ENCODE measurements around the gene ELF5. TPM values are rescaled to one million over a fixed set of nuclear protein-coding genes. Genes with fewer than 3 reads are reported as not detected.

Gene ELF5
- total RNA-seq, 4 donors from 2014 or later = not detected

GRCh38 chr11:34488855-34489557 lies 24.6 kb downstream of the ELF5 start:
- H3K27me3 ChIP-seq = no peaks in the 10 kb centered on the region
- no peak for TF ChIP-seq POLR2A (IDR thresholded peaks at IDR 0.05)
- TF ChIP-seq EP300 (IDR thresholded peaks at IDR 0.05) = no peak
- H3K9me3 ChIP-seq = no peaks in the 10 kb centered on the region
- no peak overlapping the region for H3K27ac ChIP-seq
- H3K4me3 ChIP-seq = no peak overlapping the region
- DNase-seq (ENCODE audit: low spot score in 2 of 2) = no peak
- no peaks in the 10 kb centered on the region for H3K36me3 ChIP-seq
- WGBS, 2 donors = 91 to 92% methylated on average over 12 of the region's 12 CpGs
- H3K4me1 ChIP-seq = peaks cover 0 to 7% (median 0%) of the 10 kb centered on the region in 4 donors

- no peak overlapping the region for H3K27ac ChIP-seq
- no peak for TF ChIP-seq EP300 (IDR thresholded peaks at IDR 0.05)
- no peak for TF ChIP-seq CTCF (IDR thresholded peaks at IDR 0.05)
- TF ChIP-seq POLR2A (IDR thresholded peaks at IDR 0.05) = no peak
- no peaks in the 10 kb centered on the region for H3K4me1 ChIP-seq
- no peaks in the 10 kb centered on the region for H3K9me3 ChIP-seq
- no peaks in the 10 kb centered on the region for H3K27me3 ChIP-seq
- no peak overlapping the region for H3K4me3 ChIP-seq
- no peak for DNase-seq (ENCODE audit: low spot score in 2 of 2)
- no peaks in the 10 kb centered on the region for H3K36me3 ChIP-seq
- 83 to 93% methylated on average over 7 of the region's 7 CpGs for WGBS, 2 donors
These were observed 26.2 kb downstream of the ELF5 start for GRCh38 chr11:34487430-34487829.

- Histone ChIP-seq H3K4me1 (no peaks in the 10 kb centered on the region), H3K4me3 (no peak overlapping the region), H3K27me3 (no peaks in the 10 kb centered on the region), H3K27ac (no peak overlapping the region), H3K36me3 (no peaks in the 10 kb centered on the region), H3K9me3 (no peaks in the 10 kb centered on the region)
- no peak for DNase-seq (ENCODE audit: low spot score in 2 of 2)
- TF ChIP-seq EP300 (IDR thresholded peaks at IDR 0.05) (no peak), CTCF (IDR thresholded peaks at IDR 0.05) (no peak), POLR2A (IDR thresholded peaks at IDR 0.05) (no peak)
- WGBS, 2 donors = 81 to 90% methylated on average over 9 of the region's 9 CpGs
These were observed 30.3 kb downstream of the ELF5 start for GRCh38 chr11:34483106-34483874.

GRCh38 chr11:34481307-34481706 lies 32.3 kb downstream of the ELF5 start:
- no peaks in the 10 kb centered on the region for H3K9me3 ChIP-seq
- H3K27ac ChIP-seq = no peak overlapping the region
- H3K36me3 ChIP-seq = no peaks in the 10 kb centered on the region
- WGBS, 2 donors = 70 to 72% methylated on average over 3 of the region's 3 CpGs
- no peak for TF ChIP-seq POLR2A (IDR thresholded peaks at IDR 0.05)
- no peak for TF ChIP-seq CTCF (IDR thresholded peaks at IDR 0.05)
- no peak for TF ChIP-seq EP300 (IDR thresholded peaks at IDR 0.05)
- H3K27me3 ChIP-seq = no peaks in the 10 kb centered on the region
- DNase-seq (ENCODE audit: low spot score in 2 of 2) = no peak
- H3K4me3 ChIP-seq = no peak overlapping the region
- no peaks in the 10 kb centered on the region for H3K4me1 ChIP-seq

- H3K4me1 ChIP-seq = peaks cover 0 to 3% (median 0%) of the 10 kb centered on the region in 4 donors
- H3K27me3 ChIP-seq = no peaks in the 10 kb centered on the region
- H3K9me3 ChIP-seq = no peaks in the 10 kb centered on the region
- H3K27ac ChIP-seq = no peak overlapping the region
- H3K4me3 ChIP-seq = no peak overlapping the region
- DNase-seq (ENCODE audit: low spot score in 2 of 2) = no peak
- 27 to 35% methylated on average over 3 of the region's 3 CpGs for WGBS, 2 donors
- TF ChIP-seq EP300 (IDR thresholded peaks at IDR 0.05) (no peak), POLR2A (IDR thresholded peaks at IDR 0.05) (no peak), CTCF (IDR thresholded peaks at IDR 0.05) (no peak)
- no peaks in the 10 kb centered on the region for H3K36me3 ChIP-seq
These were observed 33.3 kb downstream of the ELF5 start for GRCh38 chr11:34480314-34480713.
